ENCODE results near the gene OR2D2.
"Not testable (repeated sequence)": the region's sequence is repeated elsewhere in the genome, so short reads cannot be mapped to it uniquely, and the experiment has no call there.

Gene OR2D2

DNA sequence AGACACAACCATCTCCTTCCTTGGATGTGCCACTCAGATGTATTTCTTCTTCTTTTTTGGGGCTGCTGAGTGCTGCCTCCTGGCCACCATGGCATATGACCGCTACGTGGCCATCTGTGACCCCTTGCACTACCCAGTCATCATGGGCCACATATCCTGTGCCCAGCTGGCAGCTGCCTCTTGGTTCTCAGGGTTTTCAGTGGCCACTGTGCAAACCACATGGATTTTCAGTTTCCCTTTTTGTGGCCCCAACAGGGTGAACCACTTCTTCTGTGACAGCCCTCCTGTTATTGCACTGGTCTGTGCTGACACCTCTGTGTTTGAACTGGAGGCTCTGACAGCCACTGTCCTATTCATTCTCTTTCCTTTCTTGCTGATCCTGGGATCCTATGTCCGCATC, 15.4 kb downstream of the OR2D2 start:
- no peak for DNase-seq

DNA sequence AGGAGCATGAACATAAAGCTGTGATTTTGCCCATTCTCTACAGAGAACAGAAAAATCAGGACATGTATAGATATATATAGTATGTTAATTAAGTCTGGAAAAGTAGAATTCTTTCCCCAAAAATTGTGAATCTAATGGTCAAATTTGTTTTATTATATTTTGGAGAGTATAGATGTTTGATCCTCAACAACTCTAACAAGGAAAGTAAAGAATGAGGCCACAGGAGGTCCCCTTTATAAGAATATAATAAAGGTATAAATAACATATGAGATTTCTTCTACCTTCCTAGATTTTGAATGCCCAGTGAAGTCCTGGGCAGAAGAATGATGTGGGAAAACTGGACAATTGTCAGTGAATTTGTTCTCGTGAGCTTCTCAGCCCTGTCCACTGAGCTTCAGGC, 16.0 kb downstream of the OR2D2 start, which contains the start of gene OR10A4:
OR10A4 (plus strand) TSS at position 301 of the 400 bp plus-strand sequence; CDS start at position 324, 23 bp downstream.
- DNase-seq, result no peak

DNA sequence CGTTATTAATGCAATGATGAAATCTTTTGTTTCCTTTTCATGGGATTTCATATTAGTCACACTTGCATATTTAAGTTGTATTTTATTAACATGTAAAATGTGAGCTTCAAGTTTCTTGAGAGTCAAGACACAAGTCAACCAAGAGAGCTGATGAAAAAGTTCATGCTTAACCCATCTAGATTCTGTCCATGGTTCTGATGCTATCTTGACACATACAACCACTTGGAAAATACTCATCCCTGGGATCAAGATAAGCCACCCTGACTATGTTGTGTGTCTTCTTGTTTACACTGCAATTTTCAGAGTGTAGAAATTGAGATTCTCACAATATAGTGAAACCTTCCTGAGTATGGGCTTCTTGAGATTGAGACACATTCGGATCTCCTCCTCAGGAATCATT, 16.5 kb downstream of the OR2D2 start:
- DNase-seq, result no peak

DNA sequence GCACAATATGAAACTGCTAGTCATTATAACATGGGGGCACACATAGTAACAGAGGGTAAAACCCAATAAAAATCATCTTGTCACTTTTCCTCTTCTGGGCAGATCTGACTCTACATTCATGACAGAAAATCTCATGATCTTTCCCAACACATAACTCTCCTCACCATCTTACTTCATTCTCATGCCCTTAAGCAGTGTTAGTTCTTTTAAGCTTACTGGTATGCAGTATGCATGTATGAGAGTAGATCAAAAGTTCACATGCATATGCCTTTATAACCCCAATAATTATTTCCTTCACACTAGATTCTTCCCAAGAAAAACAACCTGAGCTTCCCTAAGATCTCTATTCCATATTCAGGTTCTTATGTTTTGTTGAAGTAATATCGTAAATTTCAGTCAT, 21.0 kb downstream of the OR2D2 start:
- no peak for DNase-seq

DNA sequence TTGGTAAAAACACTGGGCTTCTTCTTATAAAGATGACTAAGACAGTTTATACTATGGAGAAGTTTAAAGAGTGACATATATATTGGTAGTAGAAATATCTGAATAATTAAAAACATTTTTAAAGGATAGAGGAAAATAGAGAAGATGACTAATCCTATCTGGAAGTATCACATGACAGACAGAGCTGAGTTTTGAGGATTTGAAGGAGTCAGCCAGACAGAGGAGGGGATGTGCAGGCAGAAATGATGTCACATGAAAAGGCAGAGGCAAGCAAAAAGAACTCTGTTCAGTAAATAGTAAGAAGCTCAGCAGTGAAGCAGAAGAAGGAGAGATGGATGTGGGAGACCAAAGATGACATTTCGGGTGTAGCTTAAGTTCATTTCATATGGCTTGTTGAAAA, 27.9 kb downstream of the OR2D2 start:
- peak; percentile 12 for DNase-seq

DNA sequence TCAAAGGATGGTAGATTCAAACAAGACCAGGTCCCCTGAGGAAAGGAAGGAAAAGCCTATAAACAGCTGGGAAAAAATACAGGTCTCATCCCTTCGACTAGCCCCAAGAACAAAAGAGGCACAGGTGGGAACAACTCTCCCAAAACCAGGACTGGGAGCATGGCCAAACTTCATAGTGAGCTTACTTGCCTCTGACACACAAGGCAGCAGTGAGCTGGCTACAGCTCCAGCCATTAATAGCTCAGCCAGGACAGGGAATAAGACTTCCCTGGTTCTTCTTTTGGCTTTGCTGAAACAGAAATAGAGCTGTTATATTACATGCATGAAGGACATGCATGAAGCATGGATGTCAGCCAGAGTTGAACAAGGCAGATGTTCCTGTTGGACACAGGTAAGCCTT, 29.3 kb downstream of the OR2D2 start, which contains the start of gene OR10A2:
OR10A2 (plus strand) TSS at position 97 of the 400 bp plus-strand sequence. CDS start 6,698 bp downstream, outside the sequence.
- DNase-seq, result no peak

DNA sequence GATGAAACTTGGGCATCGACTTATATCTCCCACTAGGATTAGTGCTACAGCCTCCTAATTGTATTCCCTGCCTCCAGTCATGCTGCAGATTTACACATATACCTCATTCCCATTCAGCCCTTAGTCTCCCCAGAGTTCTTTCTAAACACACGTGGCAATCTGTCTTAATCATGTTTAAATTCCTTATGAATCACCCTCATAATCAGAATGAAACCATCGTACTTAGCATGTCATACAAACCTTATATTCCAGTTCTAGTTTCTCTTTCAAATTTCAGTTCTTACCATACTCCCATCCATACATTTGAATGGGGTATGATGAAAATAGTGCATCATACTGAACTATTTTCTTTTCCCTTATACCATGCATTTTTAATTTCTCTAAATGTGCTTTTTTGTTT, 35.4 kb downstream of the OR2D2 start:
- DNase-seq, result peak; percentile 27

DNA sequence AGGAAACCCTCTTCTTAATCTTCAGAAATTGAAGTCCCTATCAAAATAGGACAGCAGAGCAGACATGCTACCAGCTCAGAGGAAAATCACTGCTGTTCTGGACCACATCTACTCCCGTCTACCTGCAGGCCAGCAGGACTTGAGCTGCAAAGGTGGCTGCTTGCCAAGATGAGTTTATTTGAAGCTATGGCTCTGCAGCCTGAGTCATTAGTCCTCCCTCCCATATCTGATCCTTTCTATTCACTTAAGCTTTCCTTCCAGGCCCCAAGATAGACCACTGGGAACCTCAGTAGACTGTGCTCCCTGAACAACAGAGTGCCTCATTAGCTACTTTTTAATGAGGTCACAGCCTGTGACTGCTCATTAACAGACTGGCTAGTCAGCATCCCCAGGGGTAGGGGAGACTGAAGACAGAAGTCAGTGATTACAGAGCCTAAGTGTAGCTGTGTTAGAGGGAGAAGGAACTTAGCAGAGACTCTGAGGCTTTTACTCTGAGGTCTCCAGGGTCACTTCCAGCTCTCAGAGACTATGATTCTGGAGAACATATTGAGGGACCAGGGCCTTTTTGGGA, 36.2 kb downstream of the OR2D2 start:
- DNase-seq, result peak; percentile 12

DNA sequence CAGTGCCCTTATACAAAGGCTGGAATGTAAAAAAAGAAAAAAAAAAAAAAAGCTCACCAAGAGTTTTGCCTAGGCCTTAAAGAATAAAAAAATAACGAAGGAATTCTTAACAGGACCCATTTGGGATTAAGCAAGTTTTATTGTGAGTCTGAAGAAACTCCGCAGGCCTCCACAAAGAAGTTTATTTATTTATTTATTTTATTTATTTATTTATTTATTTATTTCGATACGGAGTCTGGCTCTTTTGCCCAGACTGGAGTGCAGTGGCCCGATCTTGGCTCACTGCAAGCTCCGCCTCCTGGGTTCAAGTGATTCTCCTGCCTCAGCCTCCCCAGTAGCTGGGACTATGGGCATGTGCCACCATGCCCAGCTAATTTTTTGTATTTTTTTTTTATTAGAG, 37.5 kb downstream of the OR2D2 start:
- DNase-seq, result not testable (repeated sequence)

DNA sequence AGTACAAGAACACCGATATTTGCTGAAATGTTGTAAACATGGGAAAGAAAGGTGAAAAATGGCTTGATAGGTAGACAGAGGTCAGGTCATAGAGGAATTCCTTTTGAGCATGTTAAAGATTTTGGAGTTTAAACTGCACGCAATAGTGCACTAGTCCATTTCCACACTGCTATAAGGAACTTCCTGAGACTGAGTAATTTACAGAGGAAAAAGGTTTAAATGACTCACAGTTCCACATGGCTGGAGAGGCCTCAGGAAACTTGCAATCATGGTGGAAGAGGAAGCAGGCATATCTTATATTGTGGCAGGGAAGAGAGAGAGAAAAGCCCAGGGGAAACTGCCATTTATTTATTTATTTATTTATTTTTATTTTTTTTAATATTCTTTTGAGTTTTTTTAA, 41.8 kb downstream of the OR2D2 start:
- no peak for DNase-seq

DNA sequence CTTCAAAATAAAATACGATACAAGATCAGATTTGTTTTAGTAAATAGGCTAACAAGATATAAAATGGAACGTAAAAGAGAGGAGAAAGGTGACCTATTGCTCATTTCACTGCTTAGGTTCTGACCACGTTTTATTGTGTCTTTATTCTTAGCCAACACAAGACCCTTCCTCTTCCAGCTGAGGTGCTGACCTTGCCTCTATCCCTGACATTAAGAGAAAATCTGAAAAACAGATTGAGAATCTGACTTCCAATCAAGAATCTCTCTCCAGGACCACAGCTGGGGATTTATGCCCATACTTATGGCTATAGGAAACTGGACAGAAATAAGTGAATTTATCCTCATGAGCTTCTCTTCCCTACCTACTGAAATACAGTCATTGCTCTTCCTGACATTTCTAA, 46.9 kb downstream of the OR2D2 start, which contains the start of gene OR10A5:
OR10A5 (plus strand) TSS at position 301 of the 400 bp plus-strand sequence; CDS start at position 301, 0 bp downstream.
- no peak for DNase-seq

DNA sequence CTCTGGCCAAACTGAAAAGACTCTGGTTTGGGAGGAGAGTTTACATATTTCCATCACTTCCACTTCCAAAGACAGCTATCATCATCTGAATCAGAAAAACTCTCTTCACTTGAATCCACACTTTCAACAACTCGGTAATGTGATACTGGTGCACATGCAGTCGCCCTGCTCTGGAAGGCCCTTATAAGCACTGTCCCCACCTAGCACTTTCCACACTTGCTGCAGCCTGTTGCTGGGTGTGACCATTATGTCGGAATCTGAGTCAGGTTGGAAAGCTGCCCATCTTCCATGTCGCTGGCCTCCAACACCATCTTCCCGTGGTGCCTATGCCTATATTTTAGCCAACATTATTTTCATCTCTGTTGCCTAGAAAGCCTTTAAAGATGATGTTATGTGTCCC, 47.9 kb downstream of the OR2D2 start:
- no peak for DNase-seq

DNA sequence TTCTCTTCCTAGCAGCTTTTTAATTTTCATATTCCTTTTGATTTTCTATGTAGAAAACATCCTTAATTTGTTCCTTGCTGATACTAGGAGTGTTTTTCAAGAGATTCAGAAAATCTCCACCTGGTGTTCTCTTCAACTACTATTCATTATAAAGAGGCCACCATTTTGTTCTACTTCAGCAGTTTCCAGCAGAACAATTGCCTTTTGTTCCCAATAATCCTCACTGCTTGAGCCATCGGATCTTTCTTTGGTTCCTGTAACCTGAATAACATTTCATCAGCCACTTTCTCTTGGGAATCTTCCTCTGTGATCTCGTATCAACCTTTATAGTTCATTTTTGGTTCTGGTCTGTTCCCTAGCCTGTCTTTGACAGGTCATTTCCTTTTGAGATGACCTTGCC, 48.6 kb downstream of the OR2D2 start:
- DNase-seq, result no peak

DNA sequence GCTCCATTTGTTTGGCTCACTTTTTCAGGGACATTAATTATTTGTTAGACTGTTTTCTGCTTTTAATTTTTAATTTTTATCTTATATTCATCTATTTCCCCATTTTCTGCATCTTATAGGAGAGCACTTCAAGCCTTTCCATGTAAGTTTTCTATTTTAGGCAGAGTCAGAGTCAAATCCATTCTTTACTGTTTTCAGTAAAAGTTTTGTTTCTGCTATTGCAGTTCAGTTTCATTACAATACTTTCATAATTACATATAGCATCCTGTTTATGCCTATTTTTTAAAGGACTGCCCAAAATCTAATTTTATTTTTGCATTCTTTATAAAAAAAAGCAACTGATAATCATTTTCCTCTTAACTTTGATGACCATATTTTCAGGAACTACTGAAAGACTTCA, 50.6 kb downstream of the OR2D2 start:
- DNase-seq, result no peak
